Stimulated activated CD8-positive, alpha-beta memory T cell treated with anti-CD3 and anti-CD28 coated beads, Interleukin-15, amount 100 ng/mL, for 4 hours (primary cell): ENCODE measurements around the gene ACOT11.

ENCODE experiments used
- DNase-seq, 2 donors: peaks; one replicate each; pipeline ENCODE4 v3.0.0-alpha.2; 2020; ENCODE audit warnings: low read depth in 2 of 2

Gene ACOT11

DNA sequence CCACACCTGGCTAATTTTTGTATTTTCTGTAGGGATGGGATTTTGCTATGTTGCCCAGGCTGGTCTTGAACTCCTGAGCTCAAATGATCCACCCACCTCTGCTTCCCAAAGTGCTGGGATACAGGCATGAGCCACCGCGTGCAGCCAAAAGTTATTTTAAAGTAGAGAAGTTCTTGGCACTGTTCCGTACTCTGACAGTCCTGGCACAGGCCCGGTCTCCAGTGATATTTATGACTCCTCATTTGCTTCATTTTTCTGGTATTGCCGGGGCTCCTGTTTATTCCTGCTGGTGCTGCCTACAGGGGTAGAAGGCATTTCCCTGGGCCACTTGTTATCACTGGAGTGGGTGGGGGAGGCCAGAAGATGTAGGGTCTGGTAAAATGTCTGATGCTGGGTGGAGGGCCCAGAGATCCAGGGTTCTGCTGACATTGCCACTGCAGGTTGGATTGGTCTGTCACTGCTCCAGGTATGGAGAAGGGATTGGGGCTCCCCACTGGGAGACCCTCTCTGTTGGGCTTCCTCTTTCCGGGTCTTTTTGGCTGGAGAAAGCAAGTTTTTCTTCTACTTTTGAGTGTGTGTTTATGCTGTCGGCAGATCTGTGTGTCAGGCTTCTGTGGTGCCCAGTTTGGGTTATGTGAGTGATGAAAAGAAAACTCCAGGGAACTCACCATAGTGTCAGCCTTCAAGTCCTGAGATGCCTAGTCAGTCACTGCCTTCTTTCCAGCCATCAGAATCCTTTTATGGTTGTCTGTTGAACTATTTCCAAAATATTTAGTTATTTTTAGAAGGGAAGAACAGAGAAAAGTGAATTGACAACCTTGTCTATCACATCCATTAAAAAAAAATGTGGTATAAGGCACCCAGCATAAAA is 98.0 kb downstream of the ACOT11 start:
- no peak for DNase-seq

DNA sequence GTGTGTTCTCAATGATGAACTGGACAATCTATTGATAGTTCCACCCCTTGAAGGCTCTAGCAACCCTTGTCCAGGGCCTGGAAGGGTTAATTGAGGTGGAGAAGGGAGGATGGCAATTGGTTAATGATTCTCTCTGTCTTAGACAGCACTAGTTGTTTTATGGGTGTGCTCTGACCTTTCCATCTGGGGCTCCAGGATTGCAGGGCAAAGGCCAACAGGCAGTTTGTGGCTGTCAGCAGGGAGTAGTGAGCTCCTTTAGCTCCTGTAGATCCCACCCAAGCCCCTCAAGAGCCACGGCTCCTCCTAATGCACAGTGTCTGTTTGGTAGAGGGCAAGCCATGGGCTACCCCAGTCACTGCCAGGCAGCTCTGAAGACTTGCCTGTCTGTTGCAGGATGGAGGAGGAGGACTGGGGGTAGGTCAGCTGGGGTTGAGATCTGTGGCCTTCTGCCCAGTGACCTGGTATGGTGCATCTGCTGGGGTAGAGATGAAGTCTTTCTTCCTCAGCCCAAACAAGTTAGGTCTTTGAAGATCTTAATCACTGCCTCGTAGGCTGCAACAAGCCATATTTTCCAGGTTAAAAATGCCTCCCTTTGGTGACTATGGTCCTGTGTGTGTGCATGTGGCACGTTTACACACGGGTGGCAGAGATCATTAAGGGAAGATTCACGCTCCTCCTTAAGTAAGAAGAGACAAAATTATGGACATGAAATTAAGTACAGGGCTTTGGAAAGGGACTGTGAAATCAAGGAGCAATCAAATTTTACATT is 101.3 kb downstream of the ACOT11 start:
- no peak for DNase-seq

GRCh38 chr1:54649921-54650320 is 101.9 kb downstream of the ACOT11 start:
- no peak for DNase-seq

DNA sequence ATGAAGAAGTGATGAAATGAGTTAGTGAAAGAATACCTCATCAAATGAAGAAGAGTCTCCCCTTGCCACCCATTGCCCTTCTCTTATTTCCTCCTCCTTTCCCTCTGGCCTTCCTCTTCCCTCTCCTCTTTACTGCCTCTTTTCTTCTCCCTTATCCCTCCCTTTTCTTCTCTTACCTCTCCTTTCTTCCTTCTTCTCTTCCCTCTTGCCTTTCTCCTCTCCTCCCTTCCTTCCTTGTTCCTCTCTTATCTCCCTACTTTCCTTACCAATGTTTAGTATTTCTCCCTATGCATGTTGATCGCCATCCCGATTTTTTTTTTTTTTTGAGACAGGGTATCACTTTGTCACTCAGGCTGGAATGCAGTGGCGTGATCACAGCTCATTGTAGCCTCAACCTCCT is 102.4 kb downstream of the ACOT11 start:
- no peak for DNase-seq

DNA sequence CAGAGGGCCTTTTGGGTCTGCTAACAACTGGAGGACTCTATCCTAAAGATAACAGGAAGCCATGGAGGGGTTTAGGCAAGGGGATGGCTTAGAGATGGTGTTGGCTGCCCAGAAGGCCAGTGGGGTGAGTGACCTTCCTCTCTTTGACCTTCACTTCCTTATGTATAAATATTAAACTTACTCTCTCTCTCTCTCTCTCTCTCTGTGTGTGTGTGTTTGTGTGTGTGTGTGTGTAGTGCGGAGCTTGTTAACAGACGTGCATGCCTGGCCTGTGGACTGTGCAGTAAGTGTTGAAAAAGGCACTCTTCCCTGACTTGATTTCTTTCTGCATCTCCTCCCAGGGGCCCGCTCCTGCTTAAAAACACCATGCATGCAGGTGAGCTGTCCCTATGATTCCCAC is 103.6 kb downstream of the ACOT11 start:
- DNase-seq: no peak

DNA sequence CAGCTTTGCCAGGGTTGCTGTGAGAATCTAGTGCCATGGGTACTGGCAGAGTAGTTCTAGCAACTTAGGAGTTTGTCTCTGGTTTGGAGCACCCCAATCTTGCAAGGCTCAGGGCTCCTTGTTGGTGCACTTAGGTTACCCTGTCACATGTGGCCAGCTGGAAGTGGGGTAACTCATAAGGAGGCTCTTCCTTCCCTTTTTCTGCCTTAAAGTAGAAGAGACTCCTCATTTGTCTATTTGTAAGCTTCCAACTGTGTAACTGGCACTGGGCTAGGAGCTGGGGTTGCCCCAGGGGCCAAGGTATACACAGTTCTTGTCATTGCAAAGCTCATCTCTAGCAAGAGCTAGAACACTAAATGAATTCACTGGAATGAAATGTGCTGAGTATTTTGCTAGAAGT is 104.1 kb downstream of the ACOT11 start:
- DNase-seq: no peak

DNA sequence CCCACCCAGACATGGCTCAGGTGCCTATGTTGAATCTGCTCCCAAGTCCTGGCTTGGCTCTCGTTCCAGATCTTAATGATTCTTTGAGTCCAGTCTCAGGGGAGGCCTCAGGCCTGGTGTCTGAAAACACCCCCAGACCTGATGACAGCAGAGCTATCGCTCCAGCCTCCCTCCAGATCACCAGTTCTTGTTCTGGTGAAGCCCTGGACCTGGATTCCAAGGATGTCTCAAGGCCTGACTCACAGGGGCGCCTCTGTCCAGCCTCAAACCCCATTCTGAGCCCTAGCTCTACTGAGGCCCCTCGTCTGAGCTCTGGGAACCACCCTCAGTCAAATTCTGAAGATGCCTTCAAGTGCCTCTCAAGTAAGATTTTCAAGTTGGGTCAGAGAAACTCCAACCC is 105.0 kb downstream of the ACOT11 start:
- DNase-seq: no peak

DNA sequence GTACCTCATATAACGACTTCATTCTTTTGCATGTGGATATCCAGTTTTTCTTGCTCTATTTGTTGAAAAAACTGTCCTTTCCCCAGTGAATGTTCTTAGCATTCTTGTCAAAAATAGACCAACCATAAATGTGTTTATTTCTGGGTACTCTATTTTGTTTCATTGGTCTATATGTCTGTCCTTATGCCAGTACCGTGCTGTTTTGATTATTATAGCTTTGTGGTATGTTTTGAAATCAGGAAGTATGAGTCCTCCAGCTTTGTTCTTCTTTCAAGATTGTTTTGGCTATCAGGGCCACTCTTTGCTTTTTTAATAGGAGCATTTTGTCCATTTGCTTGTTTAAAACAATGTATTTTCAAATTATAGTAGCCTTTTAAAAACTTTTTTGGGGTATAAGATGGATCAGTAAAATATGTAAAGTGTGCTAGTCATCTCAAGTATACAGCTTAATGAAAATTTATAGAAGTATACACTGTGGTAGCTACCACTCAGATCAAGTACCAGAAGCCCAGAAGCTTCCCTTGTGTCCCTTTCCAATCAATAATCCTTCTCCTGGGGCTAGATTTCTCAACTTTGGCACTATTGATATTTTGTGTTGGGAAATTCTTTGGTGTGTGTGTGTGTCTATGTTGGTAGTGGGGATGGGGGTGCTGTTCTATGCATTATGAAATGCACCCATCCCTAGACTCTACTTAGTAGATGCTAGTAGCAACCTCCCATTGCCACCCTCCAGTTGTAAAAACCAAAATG is 110.3 kb downstream of the ACOT11 start:
- no peak for DNase-seq
